HCT116 (cell line): ENCODE results near the gene CORO2B. TPM values are rescaled to one million over a fixed set of nuclear protein-coding genes. Genes with fewer than 3 reads are reported as not detected.

Experiments used
- ATAC-seq: fragments of 200-7000 bp; cut with Tn5 transposase; 2 replicates; pipeline ENCODE4 v1.9.1; 2020; ENCODE audit warnings: mild to moderate bottlenecking, moderate library complexity
- BruUV-seq: library from RNA; stranded (reverse); fragments of 400-500 nt; replicated peaks from 2 replicates; lab custom pipeline; 2021; lab: Mats Ljungman, UMichigan
- CTCF ChIA-PET: fragments of 300-600 bp; sonication (Branson Sonifier 250); formaldehyde crosslinking; loops from one replicate; lab custom pipeline; 2021; ENCODE audit warnings: antibody characterized with exemption; lab: Charles Lee
- POLR2A ChIA-PET: fragments of 300-600, 350-600 bp; sonication (Branson Sonifier 250); formaldehyde crosslinking; loops from one replicate; lab custom pipeline; 2021; ENCODE audit warnings: antibody characterized with exemption; lab: Charles Lee
- RAD21 ChIA-PET, 2 experiments: fragments of 300-600 bp; sonication (Branson Sonifier 250); formaldehyde crosslinking; loops; one replicate each; lab custom pipeline; 2023; ENCODE audit warnings: low total read pairs in 2 of 2; ENCODE audit not compliant: uncharacterized antibody in 2 of 2, unreplicated experiment in 2 of 2, low non-redundant PET in 1 of 2; lab: Charles Lee
- DNase-seq: peaks from one replicate; pipeline ENCODE4 v3.0.0-alpha.2; 2010; ENCODE audit warnings: low read depth, low spot score
- H2AFZ ChIP-seq: fragments of 200-600 bp; shearing (Covaris generic), sonication (generic); 2 replicates; pipeline ENCODE4 v1.6.1; 2017; ENCODE audit warnings: low read depth, mixed run types, mixed read lengths, antibody characterized with exemption, low read length; ENCODE audit not compliant: poor library complexity, severe bottlenecking
- H3K27ac ChIP-seq: 2 replicates; pipeline ENCODE4 v1.5.1; 2012; ENCODE audit warnings: low read depth, low read length
- H3K27me3 ChIP-seq: fragments of 200-600 bp; sonication (generic); 2 replicates; pipeline ENCODE4 v1.6.1; 2016; ENCODE audit warnings: mixed run types, low read length, mixed read lengths; ENCODE audit not compliant: insufficient read depth
- H3K36me3 ChIP-seq, 2 experiments: fragments of 200-500 bp in 1 of 2; fragments of 200-600 bp in 1 of 2; sonication (Bioruptor generic) in 1 of 2; sonication (generic) in 1 of 2; 2 replicates each; pipeline versions ENCODE4 v1.5.1 to v1.6.1; 2014 to 2016; ENCODE audit warnings: low read length in 2 of 2, inconsistent platforms in 1 of 2, mixed read lengths in 1 of 2, mixed run types in 1 of 2; ENCODE audit not compliant: insufficient read depth in 2 of 2, control insufficient read depth in 1 of 2
- H3K4me1 ChIP-seq, 2 experiments: fragments of 200-600 bp in 1 of 2; sonication (generic) in 1 of 2; 2 replicates each; pipeline versions ENCODE4 v1.5.1 to v1.6.1; 2012 to 2017; ENCODE audit warnings: low read length in 2 of 2, inconsistent platforms in 1 of 2, mild to moderate bottlenecking in 1 of 2, mixed read lengths in 1 of 2, mixed run types in 1 of 2, moderate library complexity in 1 of 2; ENCODE audit not compliant: insufficient read depth in 2 of 2, control insufficient read depth in 1 of 2
- H3K4me2 ChIP-seq: fragments of 200-600 bp; sonication (generic); 2 replicates; pipeline ENCODE4 v1.6.1; 2017; ENCODE audit warnings: mixed run types, low read length, mixed read lengths
- H3K4me3 ChIP-seq, 2 experiments: fragments of 200-600 bp in 1 of 2; sonication (generic) in 1 of 2; replicated peaks in 1 of 2; 2 replicates each; pipeline ENCODE4 v1.5.1; 2011 to 2016; ENCODE audit warnings: low read length in 2 of 2, control low read depth in 1 of 2, low read depth in 1 of 2, mild to moderate bottlenecking in 1 of 2, mixed read lengths in 1 of 2, mixed run types in 1 of 2
- H3K79me2 ChIP-seq: fragments of 200-600 bp; sonication (generic); 2 replicates; pipeline ENCODE4 v1.6.1; 2017; ENCODE audit warnings: mild to moderate bottlenecking, mixed run types, low read length, moderate library complexity, mixed read lengths; ENCODE audit not compliant: insufficient read depth
- H3K9ac ChIP-seq: fragments of 200-600 bp; sonication (generic); 2 replicates; pipeline ENCODE4 v1.6.1; 2016; ENCODE audit warnings: low read length, mixed read lengths
- H3K9me2 ChIP-seq: fragments of 200-600 bp; sonication (generic), shearing (Covaris generic); 2 replicates; pipeline ENCODE4 v1.6.1; 2017; ENCODE audit warnings: mixed run types, mild to moderate bottlenecking, moderate library complexity; ENCODE audit not compliant: insufficient read depth
- H3K9me3 ChIP-seq, 2 experiments: fragments of 200-500 bp in 1 of 2; fragments of 200-600 bp in 1 of 2; sonication (Bioruptor generic) in 1 of 2; sonication (generic) in 1 of 2; 2 replicates each; pipeline ENCODE4 v1.6.1; 2014 to 2017; ENCODE audit warnings: low read length in 2 of 2, mixed read lengths in 2 of 2, inconsistent platforms in 1 of 2, low read depth in 1 of 2, mild to moderate bottlenecking in 1 of 2, mixed run types in 1 of 2, moderate library complexity in 1 of 2; ENCODE audit not compliant: control insufficient read depth in 1 of 2, insufficient read depth in 1 of 2
- H4K20me1 ChIP-seq: fragments of 200-600 bp; sonication (generic), shearing (Covaris generic); 2 replicates; pipeline ENCODE4 v1.6.1; 2017; ENCODE audit warnings: mixed run types, mild to moderate bottlenecking, moderate library complexity; ENCODE audit not compliant: insufficient read depth
- ELF1 ChIP-seq: IDR thresholded peaks from 2 replicates; pipeline ENCODE4 v1.6.1; 2012; ENCODE audit warnings: low read depth, borderline replicate concordance
- FOSL1 ChIP-seq: IDR thresholded peaks from 2 replicates; pipeline ENCODE4 v1.6.1; 2012; ENCODE audit warnings: low read depth
- JUND ChIP-seq: IDR thresholded peaks from 2 replicates; pipeline ENCODE4 v1.6.1; 2012
- POLR2A ChIP-seq: IDR thresholded peaks from 2 replicates; pipeline ENCODE4 v1.7.0; 2011; ENCODE audit warnings: borderline replicate concordance; ENCODE audit not compliant: insufficient read depth, insufficient read length; ENCODE audit errors: extremely low read depth
- RAD21 ChIP-seq: IDR thresholded peaks from 2 replicates; pipeline ENCODE4 v1.6.1; 2012; ENCODE audit warnings: low read depth, mild to moderate bottlenecking
- ZFX ChIP-seq: fragments of 450-650 bp; IDR thresholded peaks from 2 replicates; pipeline ENCODE4 v1.6.1; 2017
- ZNF274 ChIP-seq: fragments of 200-500 bp; sonication (Bioruptor generic); IDR thresholded peaks from 2 replicates; pipeline ENCODE4 v1.6.1; 2014; ENCODE audit warnings: mild to moderate bottlenecking, low read depth, low read length, inconsistent platforms
- intact Hi-C: fragments of 100-400 bp; cut with micrococcal nuclease; formaldehyde crosslinking; loops from 2 replicates; pipeline ENCODE4 v1.10.0; 2022
- total RNA-seq: library from RNA; stranded (reverse); gene quantifications from one replicate; pipeline ENCODE4 v1.2.1, GENCODE V29; 2021; ENCODE audit not compliant: unreplicated experiment
- TF ChIP-seq, protein P1 (sequence below): IDR thresholded peaks from 2 replicates; pipeline ENCODE4 v1.6.1; 2012; ENCODE audit warnings: low read depth
- TF ChIP-seq, protein P2 (sequence below): IDR thresholded peaks from 2 replicates; pipeline ENCODE4 v1.6.1; 2012

Gene CORO2B
- total RNA-seq, 1 experiment from 2014 or later: 2.8 TPM

DNA sequence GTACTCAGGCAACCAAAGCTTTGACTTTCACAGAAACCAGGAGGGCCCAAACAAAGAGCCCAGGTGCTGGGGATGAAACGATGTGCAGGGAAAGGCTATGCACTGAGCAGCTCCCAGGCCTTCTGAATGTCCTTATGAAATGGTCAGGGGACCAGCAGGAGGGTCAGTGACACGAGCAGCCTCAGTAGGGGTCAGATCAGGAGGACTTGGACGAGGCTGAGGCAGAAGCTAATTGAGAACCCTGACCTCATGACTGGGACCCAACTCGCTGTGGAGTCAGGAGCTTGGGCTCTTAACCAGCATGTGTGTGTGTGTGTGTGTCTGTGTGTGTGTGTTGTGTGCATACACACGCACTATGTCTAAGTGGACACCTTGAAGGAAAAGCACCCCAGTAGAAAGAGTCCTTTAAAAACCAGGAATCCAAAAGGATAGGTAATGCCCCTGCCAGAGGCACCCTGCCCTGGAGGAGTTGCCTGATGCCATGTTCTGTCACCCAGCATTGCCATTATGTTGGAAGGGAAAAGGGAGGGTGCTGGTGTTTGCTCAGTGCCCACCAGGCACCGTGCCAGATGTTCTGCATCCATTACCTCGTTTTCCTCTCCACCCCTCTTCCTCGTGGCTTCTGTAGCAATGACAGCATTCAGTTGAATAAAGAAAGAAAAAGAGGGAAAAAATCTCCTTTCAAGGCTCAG lies 50.9 kb downstream of the CORO2B start:
- ChIA-PET RAD21 (no interaction called here), CTCF (no interaction called here), POLR2A (no interaction called here)
- DNase-seq (no peak), ATAC-seq (no peak)
- Histone ChIP-seq H3K9me2 (no peaks in the 10 kb centered on the region), H2AFZ (no peak overlapping the region), H3K4me3 (no peak overlapping the region), H3K9ac (no peak overlapping the region), H3K36me3 (no peaks in the 10 kb centered on the region), H3K27ac (no peak overlapping the region), H3K4me1 (peaks cover 0 to 13% of the 10 kb centered on the region in 2 experiments; a peak in 2 of 4 replicates), H4K20me1 (no peaks in the 10 kb centered on the region), H3K9me3 (no peaks in the 10 kb centered on the region), H3K4me2 (no peak overlapping the region), H3K27me3 (no peaks in the 10 kb centered on the region), H3K79me2 (no peaks in the 10 kb centered on the region)
- TF ChIP-seq RAD21: no peak
- TF ChIP-seq POLR2A: no peak
- TF ChIP-seq ZNF274: no peak
- no peak for TF ChIP-seq ZFX
- BruUV-seq: no TSS peak
- intact Hi-C loops: no loop called here

DNA sequence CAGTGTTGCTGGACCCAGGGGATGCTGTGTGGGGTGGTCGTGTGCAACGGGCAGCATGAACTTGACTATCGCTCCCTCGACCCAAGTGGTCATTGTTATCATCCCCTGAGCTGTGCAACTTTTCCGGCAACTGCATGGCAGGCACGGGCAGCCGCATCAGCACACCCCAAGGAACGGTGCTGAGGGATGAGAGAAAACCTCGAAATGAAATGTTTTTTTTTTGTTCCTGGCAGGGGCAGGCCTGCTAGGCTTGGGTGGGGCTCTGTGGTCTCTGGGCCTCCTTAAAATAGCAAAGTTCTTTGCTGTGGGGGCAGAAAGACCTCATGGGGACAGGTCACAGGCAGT lies 51.4 kb downstream of the CORO2B start:
- no peak overlapping the region for H3K9ac ChIP-seq
- ChIA-PET CTCF (no interaction called here), RAD21 (no interaction called here)
- no peaks in the 10 kb centered on the region for H4K20me1 ChIP-seq
- intact Hi-C loops: no loop called here
- H3K4me2 ChIP-seq: no peak overlapping the region
- no peaks in the 10 kb centered on the region for H3K36me3 ChIP-seq
- no peak overlapping the region for H2AFZ ChIP-seq
- DNase-seq: no peak
- H3K27me3 ChIP-seq: no peaks in the 10 kb centered on the region
- no peak for TF ChIP-seq JUND
- TF ChIP-seq ZFX: no peak
- TF ChIP-seq, protein P1, sequence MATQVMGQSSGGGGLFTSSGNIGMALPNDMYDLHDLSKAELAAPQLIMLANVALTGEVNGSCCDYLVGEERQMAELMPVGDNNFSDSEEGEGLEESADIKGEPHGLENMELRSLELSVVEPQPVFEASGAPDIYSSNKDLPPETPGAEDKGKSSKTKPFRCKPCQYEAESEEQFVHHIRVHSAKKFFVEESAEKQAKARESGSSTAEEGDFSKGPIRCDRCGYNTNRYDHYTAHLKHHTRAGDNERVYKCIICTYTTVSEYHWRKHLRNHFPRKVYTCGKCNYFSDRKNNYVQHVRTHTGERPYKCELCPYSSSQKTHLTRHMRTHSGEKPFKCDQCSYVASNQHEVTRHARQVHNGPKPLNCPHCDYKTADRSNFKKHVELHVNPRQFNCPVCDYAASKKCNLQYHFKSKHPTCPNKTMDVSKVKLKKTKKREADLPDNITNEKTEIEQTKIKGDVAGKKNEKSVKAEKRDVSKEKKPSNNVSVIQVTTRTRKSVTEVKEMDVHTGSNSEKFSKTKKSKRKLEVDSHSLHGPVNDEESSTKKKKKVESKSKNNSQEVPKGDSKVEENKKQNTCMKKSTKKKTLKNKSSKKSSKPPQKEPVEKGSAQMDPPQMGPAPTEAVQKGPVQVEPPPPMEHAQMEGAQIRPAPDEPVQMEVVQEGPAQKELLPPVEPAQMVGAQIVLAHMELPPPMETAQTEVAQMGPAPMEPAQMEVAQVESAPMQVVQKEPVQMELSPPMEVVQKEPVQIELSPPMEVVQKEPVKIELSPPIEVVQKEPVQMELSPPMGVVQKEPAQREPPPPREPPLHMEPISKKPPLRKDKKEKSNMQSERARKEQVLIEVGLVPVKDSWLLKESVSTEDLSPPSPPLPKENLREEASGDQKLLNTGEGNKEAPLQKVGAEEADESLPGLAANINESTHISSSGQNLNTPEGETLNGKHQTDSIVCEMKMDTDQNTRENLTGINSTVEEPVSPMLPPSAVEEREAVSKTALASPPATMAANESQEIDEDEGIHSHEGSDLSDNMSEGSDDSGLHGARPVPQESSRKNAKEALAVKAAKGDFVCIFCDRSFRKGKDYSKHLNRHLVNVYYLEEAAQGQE: no peak
- TF ChIP-seq, protein P2, sequence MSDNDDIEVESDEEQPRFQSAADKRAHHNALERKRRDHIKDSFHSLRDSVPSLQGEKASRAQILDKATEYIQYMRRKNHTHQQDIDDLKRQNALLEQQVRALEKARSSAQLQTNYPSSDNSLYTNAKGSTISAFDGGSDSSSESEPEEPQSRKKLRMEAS: no peak
- TF ChIP-seq FOSL1: no peak
- no peak for TF ChIP-seq ELF1
- TF ChIP-seq, all 23 proteins: peak for 0
- POLR2A ChIA-PET: no interaction called here
- Histone ChIP-seq H3K27ac (no peak overlapping the region), H3K79me2 (no peaks in the 10 kb centered on the region), H3K4me1 (peaks cover 0 to 13% of the 10 kb centered on the region in 2 experiments; a peak in 2 of 4 replicates), H3K9me2 (no peaks in the 10 kb centered on the region), H3K9me3 (no peaks in the 10 kb centered on the region), H3K4me3 (no peak overlapping the region)
- no peak for ATAC-seq
- no TSS peak for BruUV-seq
